ENCODE results near the gene BAG2.

- TF ChIP-seq EP300 (IDR thresholded peaks at IDR 0.05) = no peak
- TF ChIP-seq, protein P1, sequence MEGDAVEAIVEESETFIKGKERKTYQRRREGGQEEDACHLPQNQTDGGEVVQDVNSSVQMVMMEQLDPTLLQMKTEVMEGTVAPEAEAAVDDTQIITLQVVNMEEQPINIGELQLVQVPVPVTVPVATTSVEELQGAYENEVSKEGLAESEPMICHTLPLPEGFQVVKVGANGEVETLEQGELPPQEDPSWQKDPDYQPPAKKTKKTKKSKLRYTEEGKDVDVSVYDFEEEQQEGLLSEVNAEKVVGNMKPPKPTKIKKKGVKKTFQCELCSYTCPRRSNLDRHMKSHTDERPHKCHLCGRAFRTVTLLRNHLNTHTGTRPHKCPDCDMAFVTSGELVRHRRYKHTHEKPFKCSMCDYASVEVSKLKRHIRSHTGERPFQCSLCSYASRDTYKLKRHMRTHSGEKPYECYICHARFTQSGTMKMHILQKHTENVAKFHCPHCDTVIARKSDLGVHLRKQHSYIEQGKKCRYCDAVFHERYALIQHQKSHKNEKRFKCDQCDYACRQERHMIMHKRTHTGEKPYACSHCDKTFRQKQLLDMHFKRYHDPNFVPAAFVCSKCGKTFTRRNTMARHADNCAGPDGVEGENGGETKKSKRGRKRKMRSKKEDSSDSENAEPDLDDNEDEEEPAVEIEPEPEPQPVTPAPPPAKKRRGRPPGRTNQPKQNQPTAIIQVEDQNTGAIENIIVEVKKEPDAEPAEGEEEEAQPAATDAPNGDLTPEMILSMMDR (IDR thresholded peaks at IDR 0.05) = no peak
Observed at GRCh38 chr6:57222743-57223077, 50.6 kb downstream of the BAG2 start.
